ENCODE data around the gene NFAT5.

- TF ChIP-seq CTCF (IDR thresholded peaks at IDR 0.05) (no peak), POLR2A (IDR thresholded peaks at IDR 0.05) (no peak)
Measured at GRCh38 chr16:69559164-69559563, 6.6 kb upstream of the NFAT5 start.
